WERI-Rb-1 (cell line): ENCODE results near the gene STAT5A.
"Not testable (repeated sequence)": the region's sequence is repeated elsewhere in the genome, so short reads cannot be mapped to it uniquely, and the experiment has no call there.

Source experiments
- DNase-seq: peaks from one replicate; pipeline ENCODE4 v3.0.0-alpha.2; 2020
- H3K27ac ChIP-seq: fragments of 250-450 bp; sonication (Bioruptor Pico); 2 replicates; pipeline ENCODE4 v1.5.1; 2020; ENCODE audit warnings: mild to moderate bottlenecking, moderate library complexity
- H3K27me3 ChIP-seq: fragments of 250-450 bp; sonication (Bioruptor Pico); 2 replicates; pipeline ENCODE4 v1.5.1; 2021; ENCODE audit warnings: mild to moderate bottlenecking, low read depth, moderate library complexity; ENCODE audit not compliant: insufficient read depth, severe bottlenecking
- H3K36me3 ChIP-seq: fragments of 250-450 bp; sonication (Bioruptor Pico); 2 replicates; pipeline ENCODE4 v1.5.1; 2020; ENCODE audit warnings: mild to moderate bottlenecking, moderate library complexity
- H3K4me3 ChIP-seq: 2 replicates; pipeline ENCODE4 v1.5.1; 2011; ENCODE audit warnings: low read depth, mild to moderate bottlenecking, control low read depth, low read length
- H3K9me3 ChIP-seq: fragments of 250-450 bp; sonication (Bioruptor Pico); 2 replicates; pipeline ENCODE4 v1.5.1; 2021; ENCODE audit warnings: mild to moderate bottlenecking, moderate library complexity; ENCODE audit not compliant: severe bottlenecking
- TF ChIP-seq, protein P1 (sequence below): IDR thresholded peaks from 2 replicates; pipeline ENCODE4 v1.5.1; 2011; ENCODE audit warnings: low read depth, mild to moderate bottlenecking, control low read depth, inconsistent platforms, low read length

Gene STAT5A

DNA sequence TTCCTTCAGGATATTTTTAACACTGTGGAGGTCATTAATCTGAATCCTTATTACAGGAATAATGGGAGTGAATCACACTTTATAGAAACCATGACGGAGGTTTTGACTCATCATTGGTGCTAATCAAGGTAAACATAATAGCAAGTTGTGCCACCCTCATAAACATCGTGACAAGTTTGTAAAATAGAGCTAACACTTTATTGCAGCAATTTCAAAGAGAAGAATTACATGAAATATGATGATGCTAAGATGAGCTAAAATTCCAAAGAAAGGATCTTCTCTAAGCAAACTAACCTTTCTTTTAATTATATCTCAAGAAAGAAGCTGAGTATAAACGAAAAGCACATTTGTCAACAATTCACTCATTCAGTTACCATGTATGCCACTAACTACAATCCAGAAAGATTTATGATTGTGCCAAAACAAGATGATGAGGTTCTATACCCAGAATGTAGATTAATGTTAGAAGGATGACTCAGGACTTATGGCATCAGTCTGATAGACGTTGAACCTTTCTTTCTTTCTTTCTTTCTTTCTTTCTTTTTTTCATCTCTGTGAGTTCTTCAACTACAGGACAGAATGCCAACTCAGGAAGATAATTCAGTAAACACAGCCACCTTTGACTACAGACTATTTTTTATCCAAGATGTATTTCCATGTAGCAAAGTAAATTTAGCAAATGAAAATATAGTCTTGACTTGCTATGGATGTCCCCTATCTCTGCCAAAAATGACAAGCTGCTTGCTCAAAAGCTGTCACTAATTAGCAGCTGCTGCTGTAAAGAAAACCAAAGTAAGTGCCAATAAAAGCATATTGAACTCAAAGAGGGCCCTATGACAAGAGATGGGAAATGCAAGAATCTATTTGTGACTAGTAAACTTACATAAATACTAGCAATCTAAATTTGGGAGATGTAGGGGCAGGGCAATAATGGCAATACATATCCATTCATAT is 35.4 kb upstream of the STAT5A start:
- Histone ChIP-seq H3K9me3 (no peaks in the 10 kb centered on the region), H3K36me3 (no peaks in the 10 kb centered on the region), H3K4me3 (no peak overlapping the region), H3K27ac (no peak overlapping the region), H3K27me3 (no peaks in the 10 kb centered on the region)
- TF ChIP-seq, protein P1, sequence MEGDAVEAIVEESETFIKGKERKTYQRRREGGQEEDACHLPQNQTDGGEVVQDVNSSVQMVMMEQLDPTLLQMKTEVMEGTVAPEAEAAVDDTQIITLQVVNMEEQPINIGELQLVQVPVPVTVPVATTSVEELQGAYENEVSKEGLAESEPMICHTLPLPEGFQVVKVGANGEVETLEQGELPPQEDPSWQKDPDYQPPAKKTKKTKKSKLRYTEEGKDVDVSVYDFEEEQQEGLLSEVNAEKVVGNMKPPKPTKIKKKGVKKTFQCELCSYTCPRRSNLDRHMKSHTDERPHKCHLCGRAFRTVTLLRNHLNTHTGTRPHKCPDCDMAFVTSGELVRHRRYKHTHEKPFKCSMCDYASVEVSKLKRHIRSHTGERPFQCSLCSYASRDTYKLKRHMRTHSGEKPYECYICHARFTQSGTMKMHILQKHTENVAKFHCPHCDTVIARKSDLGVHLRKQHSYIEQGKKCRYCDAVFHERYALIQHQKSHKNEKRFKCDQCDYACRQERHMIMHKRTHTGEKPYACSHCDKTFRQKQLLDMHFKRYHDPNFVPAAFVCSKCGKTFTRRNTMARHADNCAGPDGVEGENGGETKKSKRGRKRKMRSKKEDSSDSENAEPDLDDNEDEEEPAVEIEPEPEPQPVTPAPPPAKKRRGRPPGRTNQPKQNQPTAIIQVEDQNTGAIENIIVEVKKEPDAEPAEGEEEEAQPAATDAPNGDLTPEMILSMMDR = no peak
- no peak for DNase-seq

DNA sequence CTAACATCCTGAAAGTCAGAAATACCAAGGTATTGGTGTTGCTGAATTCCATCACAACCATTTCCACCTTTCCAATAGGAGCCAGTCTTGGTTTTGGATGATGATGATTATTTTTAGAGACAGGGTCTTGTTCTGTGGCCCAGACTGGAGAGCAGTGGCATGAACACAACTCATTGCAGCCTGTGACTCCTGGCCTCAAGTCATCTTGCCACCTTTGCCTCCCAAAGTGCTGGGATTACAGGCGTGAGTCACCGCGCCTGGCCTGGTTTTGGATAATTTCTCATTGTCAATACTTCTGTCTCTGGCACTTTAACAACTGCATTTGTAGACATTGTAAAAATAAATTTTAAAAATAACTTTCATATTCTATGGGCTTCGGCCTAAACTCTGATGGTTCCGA is 34.7 kb upstream of the STAT5A start:
- no peak overlapping the region for H3K27ac ChIP-seq
- no peak for DNase-seq
- no peaks in the 10 kb centered on the region for H3K27me3 ChIP-seq
- no peaks in the 10 kb centered on the region for H3K36me3 ChIP-seq
- no peaks in the 10 kb centered on the region for H3K9me3 ChIP-seq
- H3K4me3 ChIP-seq = no peak overlapping the region
- TF ChIP-seq, protein P1 = no peak

DNA sequence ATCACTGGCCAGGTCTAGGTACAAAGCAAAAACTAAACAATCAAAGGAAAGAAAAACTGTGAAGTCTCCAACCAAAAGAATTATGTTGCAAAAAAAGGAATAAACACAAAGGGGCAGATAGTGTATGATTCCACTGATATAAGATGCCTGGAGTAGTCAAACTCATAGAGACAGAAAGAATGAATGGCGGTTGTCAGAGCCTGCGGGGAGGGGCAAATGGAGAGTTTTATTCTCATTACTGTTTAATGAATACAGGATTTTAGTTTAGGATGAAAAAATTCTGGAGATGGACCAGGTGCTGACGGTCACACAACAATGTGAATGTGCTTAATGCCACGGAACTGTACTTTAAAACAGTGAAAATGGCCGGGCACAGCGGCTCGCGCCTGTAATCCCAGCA is 32.9 kb upstream of the STAT5A start:
- TF ChIP-seq, protein P1 = no peak
- Histone ChIP-seq H3K36me3 (no peaks in the 10 kb centered on the region), H3K9me3 (no peaks in the 10 kb centered on the region), H3K27ac (no peak overlapping the region), H3K4me3 (no peak overlapping the region), H3K27me3 (no peaks in the 10 kb centered on the region)
- DNase-seq = no peak

DNA sequence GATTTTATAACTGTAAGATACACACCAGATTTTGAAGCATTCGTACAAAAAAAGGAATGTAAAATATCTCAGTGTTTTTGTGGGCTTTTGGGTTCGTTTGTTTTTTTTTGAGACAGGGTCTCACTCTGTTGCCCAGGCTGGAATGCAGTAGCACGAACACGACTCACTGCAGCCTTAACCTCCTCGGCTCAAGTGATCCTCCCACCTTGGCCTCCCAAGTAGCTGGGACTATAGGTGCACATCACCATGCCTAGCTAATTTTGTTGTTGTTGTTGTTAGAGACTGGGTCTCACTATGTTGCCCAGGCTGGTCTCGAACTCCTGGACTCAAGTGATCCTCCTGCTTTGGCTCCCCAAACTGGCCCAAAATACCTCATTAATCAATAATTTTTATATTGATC is 28.0 kb upstream of the STAT5A start:
- DNase-seq = no peak
- no peak overlapping the region for H3K27ac ChIP-seq
- H3K4me3 ChIP-seq = no peak overlapping the region
- H3K27me3 ChIP-seq = no peaks in the 10 kb centered on the region
- TF ChIP-seq, protein P1 = no peak
- H3K36me3 ChIP-seq = no peaks in the 10 kb centered on the region
- no peaks in the 10 kb centered on the region for H3K9me3 ChIP-seq

DNA sequence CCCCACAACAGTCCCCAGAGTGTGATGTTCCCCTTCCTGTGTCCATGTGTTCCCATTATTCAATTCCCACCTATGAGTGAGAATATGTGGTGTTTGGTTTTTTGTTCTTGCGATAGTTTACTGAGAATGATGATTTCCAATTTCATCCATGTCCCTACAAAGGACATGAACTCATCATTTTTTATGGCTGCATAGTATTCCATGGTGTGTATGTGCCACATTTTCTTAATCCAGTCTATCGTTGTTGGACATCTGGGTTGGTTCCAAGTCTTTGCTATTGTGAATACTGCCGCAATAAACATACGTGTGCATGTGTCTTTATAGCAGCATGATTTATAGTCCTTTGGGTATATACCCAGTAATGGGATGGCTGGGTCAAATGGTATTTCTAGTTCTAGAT is 23.9 kb upstream of the STAT5A start:
- H3K36me3 ChIP-seq, H3K27me3 ChIP-seq, H3K27ac ChIP-seq, H3K9me3 ChIP-seq, DNase-seq, H3K4me3 ChIP-seq: not testable (repeated sequence)

DNA sequence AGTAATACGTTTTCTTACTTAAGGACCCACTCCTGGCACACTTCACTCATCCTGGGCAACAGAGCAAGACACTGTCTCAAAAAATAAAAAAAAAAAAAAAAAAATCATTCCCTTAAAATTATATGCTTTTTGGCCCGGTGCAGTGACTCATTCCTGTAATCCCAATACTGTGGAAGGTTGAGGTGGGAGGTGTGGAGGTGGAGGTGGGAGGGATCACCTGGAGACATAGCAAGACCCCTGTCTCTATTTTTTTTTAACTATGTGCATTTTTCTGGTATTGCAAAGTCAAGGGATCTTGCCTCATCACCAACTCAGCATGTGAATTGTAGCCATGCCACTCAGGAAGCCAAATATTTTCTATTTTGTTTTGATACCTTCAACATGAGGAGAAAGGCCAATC is 21.8 kb upstream of the STAT5A start:
- TF ChIP-seq, protein P1 = no peak
- no peaks in the 10 kb centered on the region for H3K36me3 ChIP-seq
- H3K27me3 ChIP-seq = no peaks in the 10 kb centered on the region
- H3K4me3 ChIP-seq = no peak overlapping the region
- no peak overlapping the region for H3K27ac ChIP-seq
- H3K9me3 ChIP-seq = no peaks in the 10 kb centered on the region
- no peak for DNase-seq
